NCI-H774 (cell line): Measurements from ENCODE around the gene DNMBP.
"Not testable (repeated sequence)": the region's sequence is repeated elsewhere in the genome, so short reads cannot be mapped to it uniquely, and the experiment has no call there.

Source experiments
- DNase-seq: peaks from one replicate; lab custom pipeline; 2025; lab: John Stamatoyannopoulos, UW

Gene DNMBP

DNA sequence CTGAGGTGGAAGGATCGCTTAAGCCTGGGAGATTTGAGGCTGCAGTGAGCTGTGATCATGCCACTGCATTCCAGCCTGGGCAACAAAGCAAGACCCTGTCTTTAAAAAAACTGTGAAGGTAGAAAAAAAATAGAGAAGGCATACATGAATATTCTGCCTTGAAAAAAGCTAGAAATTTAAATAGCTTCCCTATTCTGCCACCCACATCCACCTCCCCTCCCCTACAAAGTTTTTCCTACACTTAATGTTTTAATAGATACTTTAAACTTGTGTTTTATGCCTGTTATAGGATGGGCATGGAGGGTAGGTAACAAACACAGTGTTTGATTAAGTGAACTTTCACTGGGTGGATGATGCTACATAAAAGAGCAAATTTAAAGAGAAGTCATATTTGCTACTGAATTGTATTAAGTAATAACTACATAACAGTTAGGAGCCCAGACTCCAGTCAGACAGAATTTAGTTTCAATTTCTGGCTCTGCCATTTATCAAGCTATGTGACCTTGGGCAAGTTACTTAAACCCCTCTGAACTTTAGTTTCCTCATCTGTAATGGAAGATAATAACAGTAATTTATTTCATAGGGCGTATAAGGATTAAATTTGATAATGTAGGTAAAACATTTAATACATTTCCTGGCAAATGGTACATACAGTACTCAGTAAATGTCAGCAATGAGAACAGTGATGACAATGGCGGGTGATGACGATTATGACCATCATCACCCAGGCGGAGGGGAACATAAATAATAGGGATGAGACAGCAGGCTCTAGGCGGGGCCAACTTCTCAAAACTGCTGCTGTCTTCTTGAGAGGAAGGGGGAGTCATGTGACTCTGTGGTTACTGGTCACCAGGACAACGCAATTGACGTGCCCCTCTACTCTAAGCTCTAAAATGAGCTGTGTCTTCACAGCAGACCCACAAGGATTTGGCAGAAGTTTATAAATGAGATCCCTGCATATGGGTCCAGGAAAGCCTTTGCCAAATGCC is 15.8 kb downstream of the DNMBP start:
- DNase-seq, result no peak

DNA sequence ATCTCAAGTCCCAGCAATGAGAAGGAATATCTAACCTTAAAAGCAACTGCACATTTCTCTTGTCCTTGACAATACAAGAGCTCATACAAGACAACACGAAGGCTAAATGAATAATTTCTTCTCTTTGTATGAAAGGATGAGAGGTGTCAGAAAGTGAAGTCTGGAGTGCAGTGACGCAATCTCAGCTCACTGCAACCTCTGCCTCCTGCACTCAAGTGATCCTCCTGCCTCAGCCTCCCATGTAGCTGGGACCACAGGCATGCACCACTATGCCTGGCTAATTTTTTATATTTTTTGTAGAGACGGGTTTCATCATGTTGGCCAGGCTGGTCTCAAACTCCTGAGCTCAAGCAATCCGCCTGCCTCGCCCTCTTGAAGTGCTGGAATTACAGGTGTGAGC is 24.1 kb downstream of the DNMBP start:
- DNase-seq, result not testable (repeated sequence)

DNA sequence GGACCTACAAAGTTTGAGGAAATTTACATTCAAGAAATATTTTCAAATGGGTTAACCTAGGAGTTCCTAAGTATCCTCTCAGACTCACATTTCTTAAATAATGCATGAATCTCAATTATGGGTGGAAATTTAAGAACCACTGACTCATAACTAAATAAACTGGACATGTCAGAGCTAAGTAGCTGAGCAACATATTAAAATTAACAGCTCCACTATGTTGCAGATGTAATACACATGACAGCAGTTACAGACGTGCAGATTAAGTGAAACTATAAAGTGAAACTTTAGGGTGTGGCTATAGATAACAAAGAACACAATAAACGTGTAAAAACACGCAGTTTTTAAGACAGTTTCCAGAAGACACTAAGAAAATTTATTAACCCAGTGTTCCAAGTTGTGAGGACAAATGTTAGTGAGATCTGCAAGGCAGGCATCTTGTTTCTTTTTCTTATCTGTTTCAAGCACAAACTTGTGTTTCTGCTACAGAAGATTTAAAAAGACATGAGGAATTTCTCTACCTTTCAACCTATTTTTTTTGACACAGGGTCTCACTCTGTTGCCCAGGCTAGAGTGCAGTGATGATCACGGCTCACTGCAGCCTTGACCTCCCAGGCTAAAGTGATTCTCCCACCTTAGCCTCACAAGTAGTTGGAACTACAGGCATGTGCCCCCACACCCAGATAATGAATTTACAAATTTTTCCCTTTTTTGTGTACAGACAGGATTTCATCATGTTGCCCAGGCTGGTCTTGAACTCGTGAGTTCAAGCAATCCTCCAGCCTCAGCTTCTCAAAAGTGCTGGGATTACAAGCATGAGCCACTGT is 25.3 kb downstream of the DNMBP start:
- DNase-seq, result no peak

DNA sequence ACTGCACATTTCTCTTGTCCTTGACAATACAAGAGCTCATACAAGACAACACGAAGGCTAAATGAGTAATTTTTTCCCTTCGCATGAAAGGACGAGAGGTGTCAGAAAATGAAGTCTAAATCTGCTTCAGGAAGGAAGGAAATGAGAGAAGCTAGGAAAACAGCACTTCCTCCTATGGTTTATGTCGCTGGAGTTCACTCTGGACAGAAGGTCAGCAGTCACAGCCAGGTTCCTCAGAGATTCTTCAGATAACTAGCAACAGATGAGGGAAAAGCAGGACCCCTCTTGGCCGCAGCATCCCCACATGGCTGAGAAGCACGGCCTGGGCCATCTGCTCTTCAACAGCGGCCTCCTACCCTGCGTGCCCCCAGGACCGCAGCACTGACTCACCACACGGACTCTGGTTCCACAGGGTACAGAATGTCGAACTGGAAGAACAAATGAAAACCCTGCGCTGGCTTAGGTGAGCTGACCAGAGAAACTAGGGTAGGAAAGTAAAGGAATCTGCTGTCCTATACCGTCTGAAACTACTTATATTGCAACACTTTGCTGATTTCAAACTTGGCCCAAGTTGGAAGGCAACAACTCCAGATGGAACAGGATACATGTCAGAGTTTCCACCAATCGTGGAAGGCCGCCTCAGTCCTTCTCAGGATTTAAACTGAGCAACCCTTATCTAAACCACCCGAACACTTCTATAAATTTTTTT is 26.3 kb downstream of the DNMBP start:
- no peak for DNase-seq

DNA sequence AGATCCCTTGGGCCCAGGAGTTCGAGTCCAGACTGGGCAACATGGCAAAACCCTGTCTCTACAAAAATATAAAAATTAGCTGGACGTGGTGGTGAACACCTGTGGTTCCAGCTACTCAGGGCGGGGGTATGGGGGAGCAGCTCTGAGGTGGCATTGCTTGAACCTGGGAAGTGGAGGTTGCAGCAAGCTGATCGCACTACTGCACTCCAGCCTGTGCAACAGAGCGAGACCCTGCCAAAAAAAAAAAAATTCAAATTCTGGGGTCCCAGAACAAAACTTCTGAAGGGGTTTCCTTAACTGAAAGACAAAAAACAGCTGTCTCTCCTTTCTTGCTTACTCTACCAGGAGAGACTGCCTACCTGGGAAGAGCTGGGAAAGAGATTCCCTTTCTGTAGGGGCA is 27.0 kb downstream of the DNMBP start:
- no peak for DNase-seq

DNA sequence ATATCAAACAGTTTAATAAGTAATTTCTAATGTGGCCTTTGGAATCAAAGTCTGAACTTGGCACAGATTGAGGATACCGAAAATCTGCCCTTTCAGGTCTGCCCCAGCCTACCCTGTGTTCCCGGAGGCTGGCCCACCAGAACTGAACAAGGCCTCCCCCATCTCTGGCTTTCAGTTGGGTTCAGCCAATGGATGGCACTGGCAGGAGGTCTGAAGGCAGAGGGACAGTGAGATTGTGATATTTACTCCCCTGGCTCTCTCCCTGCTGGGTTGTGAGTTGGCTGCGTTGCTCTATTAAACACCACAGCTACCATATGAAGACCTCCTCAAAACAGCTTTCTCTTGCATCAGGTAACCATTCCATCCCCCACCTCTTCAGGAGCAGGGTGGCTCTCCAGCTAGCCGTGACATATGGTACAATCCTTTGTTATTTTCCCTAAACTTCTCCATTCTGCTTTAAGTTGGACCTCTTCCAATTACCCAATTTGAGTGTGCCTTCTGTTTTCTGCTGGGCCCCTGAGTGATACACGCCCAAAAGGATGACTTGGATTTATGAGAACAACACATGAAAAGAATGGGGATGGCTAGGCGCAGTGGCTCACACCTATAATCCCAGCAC is 28.1 kb downstream of the DNMBP start:
- no peak for DNase-seq

DNA sequence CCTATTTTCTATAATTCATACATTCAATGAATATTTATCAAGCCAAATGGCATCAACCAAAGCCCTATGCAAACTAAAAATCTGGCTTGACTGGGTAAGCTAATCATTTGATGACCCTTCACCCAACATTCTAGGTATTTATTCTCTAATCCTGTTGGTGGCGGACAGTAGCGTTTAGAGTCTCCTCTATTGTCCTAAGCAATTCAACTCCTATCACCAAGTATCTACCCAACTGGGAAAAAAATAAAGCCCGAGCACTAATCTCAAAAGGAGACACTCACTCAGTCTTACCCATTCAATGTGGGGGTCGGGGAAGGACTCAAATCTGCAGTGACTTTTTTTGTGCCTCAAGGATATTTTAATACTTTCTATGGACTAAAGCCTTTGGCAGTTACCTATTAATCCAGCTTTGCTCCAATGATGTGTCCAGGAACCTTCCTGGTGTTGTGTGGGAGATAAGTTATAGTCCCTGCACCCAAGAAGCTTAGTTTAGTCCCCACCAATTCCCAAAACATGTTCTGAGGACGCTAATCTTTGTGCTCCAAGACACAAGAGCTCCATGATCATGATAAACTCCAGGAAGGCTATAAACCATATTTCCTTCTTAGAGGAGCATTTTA is 30.6 kb downstream of the DNMBP start:
- DNase-seq, result no peak

DNA sequence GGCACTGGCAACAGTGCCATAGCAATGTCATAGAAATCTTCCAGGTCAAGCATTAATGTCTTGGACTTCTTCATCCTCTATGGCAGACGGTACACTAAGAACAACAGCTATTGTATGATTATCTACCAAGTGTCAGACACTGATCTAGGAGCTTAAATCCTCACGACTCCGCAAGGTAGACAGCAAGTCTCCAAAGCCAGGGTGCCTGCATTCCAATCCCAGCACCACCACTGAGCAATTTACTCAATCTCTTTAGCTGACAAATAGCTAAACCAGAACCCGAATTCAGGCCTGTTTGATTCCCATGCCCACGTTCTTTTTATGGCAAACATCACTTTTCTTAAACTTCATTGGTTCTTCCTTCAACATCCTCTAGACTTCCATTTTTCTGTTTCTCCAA is 31.8 kb downstream of the DNMBP start:
- no peak for DNase-seq

DNA sequence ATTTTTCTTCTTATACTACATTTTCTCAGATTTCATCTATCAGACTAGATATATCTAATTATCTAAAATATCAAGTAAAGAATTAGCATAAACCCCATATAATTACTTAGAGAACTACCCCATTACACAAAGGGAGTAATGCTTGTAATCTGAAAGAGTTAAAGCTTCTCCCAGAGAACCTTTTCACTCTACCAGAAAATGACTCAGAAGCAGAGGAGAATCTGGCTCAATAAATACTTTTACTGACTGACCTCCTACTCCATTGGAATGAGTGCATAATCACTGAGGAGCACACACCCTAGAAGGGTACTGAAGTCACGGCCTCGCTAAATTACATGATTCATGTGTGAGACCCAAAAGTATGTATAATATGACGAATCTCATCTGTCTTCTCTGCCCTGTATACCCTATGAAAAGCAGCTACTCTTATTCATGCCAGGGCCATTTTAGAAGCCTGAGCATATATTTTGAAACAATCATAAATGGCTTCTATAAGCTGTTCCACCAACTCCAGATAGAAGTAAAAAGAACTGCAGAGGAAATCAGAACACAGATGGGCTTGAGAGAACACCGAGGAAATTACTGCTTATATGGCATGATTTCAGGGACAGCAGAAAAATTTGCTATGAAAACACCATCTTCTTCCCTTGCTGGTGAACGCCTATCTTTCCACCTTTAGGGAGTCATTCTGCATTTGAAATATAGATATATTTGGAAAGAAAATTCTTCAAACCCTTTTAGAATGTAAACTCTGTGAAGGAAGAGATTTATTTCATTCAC is 32.7 kb downstream of the DNMBP start:
- DNase-seq, result no peak

DNA sequence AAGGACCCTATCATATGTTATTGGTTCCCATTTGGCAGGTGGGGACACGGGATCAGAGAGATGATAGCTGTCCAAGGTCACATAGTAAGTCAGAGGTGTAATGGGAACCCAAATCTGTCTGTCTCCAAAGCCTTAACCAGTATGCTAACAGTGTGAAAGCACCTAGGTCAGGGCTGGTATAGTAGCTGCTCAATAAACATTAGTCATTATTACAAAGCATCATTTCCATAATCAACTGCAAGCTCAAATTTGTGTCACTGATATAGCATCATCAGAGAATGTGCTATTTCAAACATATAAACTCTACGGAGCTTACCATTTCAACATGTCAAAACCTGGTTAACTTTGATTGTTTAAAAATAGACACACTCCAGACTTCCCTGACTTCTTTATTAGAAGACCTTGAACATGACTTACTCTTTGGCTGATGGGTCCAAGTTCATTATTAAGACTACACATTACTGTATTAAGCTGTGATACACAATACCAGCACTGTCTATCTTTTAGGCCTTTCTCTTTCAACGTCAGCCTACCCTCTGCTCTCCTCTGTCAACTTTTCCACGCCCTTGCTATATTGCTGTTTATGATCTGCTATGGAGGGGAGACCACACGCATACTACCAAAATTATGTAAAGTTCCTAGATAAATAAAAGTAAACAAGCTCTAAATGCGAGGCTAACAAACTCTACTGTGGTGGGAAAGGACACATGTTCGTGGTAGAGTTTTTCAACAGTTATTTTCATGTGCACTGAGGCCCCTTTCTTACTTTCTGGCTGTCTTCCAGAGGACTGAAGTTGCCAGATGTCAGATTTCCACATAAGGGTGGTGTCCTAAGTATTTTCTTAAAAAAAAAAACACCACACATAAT is 33.6 kb downstream of the DNMBP start:
- no peak for DNase-seq

DNA sequence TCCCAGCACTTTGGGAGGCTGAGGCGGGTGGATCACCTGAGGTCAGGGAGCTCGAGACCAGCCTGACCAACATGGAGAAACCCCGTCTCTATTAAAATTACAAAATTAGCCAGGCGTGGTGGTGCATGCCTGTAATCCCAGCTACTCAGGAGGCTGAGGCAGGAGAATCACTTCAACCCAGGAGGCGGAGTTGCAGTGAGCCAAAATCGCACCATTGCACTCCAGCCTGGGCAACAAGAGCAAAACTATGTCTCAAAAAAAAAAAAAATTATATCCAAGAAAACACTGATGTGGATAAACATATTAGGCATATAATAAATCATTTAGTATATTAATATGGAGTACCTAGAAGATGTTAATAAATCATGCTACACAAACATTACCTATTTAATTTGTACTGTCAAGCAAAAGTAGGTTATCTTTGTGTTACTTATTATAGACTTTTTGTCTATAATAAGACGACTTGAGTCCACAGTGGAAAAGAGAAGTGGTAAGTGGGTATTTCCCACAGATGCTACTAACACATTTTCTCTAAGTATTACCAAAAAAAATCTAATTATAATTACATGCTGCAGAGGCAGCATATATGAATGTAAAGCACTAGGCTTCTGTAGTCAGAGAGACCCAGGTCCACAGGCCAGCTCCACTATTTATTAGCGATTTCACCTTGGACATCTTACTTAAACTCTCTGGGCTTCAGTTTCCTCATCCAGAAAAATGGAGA is 34.5 kb downstream of the DNMBP start:
- DNase-seq, result no peak

DNA sequence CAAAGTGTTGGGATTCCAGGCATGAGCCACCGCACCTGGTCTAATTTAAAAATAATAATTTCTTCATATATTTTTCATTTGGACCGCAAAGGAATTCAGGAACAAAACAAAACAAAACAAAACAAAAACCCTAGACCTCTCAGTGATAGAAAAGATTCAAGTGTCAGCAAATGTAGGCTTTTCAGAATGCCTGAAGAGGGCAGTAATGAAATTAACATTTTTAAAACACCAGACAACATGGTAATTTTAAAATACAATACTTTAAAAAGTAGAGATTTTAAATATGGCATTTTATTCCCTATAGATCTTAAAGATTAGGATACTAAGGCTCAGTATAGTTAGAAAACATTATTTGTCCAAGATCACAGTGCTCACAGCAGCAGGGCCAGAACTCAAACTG is 36.6 kb downstream of the DNMBP start:
- no peak for DNase-seq

DNA sequence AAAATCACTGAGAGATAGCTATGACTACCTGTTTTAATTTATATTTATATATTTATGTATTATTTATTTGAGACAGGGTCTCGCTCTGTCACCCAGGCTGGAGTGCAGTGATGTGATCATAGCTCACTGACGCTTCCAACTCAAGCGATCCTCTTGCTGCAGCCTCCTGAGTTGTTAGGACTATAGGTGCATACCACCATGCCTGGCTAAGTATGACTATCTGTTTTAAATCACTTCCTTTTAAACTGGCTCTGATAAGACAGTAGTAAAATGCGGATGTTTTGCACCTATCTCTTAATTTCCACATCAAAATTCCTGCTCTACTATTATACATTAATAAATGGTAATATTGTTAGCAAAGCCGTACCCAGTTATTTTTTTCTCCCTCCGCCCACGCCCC is 41.8 kb downstream of the DNMBP start:
- DNase-seq, result no peak

DNA sequence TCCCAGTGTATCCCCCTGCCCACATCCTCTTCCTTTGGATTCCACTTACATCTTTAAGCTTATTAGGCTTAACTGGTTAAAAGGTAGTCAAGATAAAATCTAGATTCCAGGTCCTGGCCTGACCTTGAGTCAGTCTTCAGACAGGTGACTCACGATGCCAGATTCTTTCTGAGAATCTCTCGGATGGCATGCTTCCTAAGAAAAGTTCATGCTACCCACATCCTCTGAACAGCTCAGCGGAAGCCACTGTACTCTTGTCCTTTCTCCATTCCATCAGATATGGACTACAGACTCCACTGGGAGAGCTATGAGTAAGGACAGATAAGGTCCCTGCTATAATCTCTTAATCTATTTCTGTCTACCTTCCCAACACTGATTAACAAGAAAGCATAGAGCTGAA is 43.4 kb downstream of the DNMBP start:
- DNase-seq, result no peak

DNA sequence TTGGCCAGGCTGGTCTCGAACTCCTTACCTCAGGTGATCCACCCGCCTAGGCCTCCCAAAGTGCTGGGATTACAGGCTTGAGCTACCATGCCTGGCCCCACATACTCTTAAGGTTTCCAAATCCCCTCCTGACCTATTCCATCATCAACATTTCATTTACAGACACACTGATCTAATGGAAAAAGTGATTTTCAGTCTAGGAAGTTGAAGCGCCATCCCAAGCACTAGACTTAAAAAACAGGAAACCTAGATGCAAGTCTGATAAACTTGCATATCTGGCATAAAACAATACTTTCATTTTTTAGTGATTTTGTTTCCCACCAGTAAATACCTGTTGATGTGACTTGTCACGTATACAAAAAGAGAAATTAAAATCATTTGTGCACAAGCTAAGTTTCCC is 44.0 kb downstream of the DNMBP start:
- no peak for DNase-seq

DNA sequence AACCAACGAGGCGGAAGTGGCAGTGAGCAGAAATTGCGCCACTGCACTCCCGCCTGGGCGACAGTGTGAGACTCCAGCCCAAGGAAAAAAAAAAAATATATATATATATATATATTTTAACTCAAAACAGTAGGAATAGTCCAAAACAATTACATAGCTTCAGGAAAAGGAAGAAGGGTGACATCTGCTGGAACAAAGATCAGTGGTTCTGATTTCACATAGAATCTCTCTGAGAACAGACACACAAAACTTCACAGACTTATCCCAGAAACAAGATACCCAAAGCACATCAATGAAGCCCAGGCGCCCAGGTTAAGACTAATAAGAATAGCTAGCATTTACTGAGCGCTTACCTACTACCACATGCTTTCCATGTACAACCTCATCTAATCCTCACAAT is 45.0 kb downstream of the DNMBP start:
- DNase-seq, result no peak

DNA sequence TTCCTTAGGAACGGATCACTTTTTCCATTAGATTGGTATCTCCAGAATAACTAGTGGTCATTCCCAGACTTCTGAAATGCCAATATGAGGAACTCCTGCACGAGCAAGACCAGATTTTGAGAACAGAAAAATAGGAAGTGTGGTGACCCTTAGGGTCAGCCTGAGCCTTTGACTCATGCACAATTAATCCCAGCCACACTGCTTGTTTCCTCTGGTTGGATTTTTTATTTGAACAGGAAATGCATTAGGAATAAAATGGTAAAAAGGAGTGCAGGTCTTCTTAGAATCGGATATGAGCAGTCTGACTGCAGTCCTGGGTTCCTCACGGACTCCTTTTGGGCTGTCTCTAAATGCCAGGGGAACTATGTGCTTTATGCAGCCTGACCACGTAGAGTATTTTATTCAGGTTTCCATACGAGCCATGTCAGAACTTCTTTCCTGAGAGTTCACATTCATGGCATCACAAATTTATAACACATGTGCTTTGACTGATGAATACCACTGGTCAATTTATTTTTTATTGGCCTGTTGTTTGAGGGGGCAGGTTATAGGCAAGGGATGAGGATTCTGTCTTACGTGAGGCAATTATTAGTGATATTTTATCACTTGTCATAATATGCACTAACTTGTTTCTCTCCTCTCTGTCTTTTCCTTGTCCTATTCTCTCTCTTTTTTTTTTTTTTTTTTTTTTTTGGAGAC is 46.1 kb downstream of the DNMBP start:
- DNase-seq, result not testable (repeated sequence)

DNA sequence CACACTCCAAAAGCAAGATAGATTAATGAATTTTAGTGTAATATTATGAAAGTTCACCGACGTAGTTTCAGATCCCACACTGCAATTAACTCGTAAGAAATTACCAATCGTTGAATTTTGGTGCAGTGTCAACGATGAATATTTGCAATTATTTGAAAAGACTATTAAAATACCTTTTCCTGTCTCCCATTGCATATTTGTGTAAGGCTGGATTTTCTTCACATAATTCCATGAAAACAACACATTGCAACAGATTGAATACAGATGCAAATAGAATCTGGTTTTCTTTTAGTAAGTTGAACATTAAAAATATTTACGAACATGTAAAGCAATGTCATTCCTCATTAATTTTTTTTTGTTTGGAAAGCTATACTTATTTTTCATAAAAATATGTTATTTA is 50.9 kb downstream of the DNMBP start:
- DNase-seq, result no peak
